ENCODE data around the gene DOK6.

GRCh38 chr18:69444221-69444620 lies 43.5 kb downstream of the DOK6 start:
- TF ChIP-seq POLR2AphosphoS5 (IDR thresholded peaks at IDR 0.05; ENCODE audit: low read depth) (no peak), CTCF (conservative IDR thresholded peaks at IDR 0.05; ENCODE audit: low read depth in 2 of 2) (no peak), EZH2phosphoT487 (IDR thresholded peaks at IDR 0.05; ENCODE audit: unreplicated experiment) (no peak), EZH2 (IDR thresholded peaks at IDR 0.05; ENCODE audit: low read depth, unreplicated experiment) (no peak), JUNB (IDR thresholded peaks at IDR 0.05; ENCODE audit: unreplicated experiment) (no peak), CREB1 (CRISPR knock-in tag; IDR thresholded peaks at IDR 0.05; ENCODE audit: low read depth) (no peak), ZNF114 (CRISPR knock-in tag; IDR thresholded peaks at IDR 0.05) (no peak), NANOG (IDR thresholded peaks at IDR 0.05; ENCODE audit: borderline replicate concordance) (no peak), ETS1 (IDR thresholded peaks at IDR 0.05) (no peak), STAT1 (IDR thresholded peaks at IDR 0.05; ENCODE audit: unreplicated experiment) (no peak)
- TF ChIP-seq, protein P1, sequence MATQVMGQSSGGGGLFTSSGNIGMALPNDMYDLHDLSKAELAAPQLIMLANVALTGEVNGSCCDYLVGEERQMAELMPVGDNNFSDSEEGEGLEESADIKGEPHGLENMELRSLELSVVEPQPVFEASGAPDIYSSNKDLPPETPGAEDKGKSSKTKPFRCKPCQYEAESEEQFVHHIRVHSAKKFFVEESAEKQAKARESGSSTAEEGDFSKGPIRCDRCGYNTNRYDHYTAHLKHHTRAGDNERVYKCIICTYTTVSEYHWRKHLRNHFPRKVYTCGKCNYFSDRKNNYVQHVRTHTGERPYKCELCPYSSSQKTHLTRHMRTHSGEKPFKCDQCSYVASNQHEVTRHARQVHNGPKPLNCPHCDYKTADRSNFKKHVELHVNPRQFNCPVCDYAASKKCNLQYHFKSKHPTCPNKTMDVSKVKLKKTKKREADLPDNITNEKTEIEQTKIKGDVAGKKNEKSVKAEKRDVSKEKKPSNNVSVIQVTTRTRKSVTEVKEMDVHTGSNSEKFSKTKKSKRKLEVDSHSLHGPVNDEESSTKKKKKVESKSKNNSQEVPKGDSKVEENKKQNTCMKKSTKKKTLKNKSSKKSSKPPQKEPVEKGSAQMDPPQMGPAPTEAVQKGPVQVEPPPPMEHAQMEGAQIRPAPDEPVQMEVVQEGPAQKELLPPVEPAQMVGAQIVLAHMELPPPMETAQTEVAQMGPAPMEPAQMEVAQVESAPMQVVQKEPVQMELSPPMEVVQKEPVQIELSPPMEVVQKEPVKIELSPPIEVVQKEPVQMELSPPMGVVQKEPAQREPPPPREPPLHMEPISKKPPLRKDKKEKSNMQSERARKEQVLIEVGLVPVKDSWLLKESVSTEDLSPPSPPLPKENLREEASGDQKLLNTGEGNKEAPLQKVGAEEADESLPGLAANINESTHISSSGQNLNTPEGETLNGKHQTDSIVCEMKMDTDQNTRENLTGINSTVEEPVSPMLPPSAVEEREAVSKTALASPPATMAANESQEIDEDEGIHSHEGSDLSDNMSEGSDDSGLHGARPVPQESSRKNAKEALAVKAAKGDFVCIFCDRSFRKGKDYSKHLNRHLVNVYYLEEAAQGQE (IDR thresholded peaks at IDR 0.05; ENCODE audit: unreplicated experiment): no peak
